Spleen (tissue), 11 donors: ENCODE results near the gene CNPY1. TPM values are rescaled to one million over a fixed set of nuclear protein-coding genes. Genes with fewer than 3 reads are reported as not detected.

Experiments
- DNase-seq: peaks from one replicate; pipeline ENCODE4 v3.0.0-alpha.2; 2020
- H3K27ac ChIP-seq, 8 donors: fragments of 200-600 bp; sonication (generic) in 7 of 8; 1 replicate in 4 of 8; 2 replicates in 4 of 8; pipeline versions ENCODE4 v1.5.0 to v1.8.0; 2016 to 2021; ENCODE audit warnings: inconsistent platforms in 4 of 8, mild to moderate bottlenecking in 4 of 8, moderate library complexity in 1 of 8
- H3K27me3 ChIP-seq, 7 donors: fragments of 200-600 bp; sonication (generic) in 6 of 7; replicated peaks in 1 of 7; 1 replicate in 4 of 7; 2 replicates in 3 of 7; pipeline versions ENCODE4 v1.5.0 to v1.8.0; 2016 to 2021; ENCODE audit warnings: inconsistent platforms in 3 of 7, mild to moderate bottlenecking in 1 of 7
- H3K36me3 ChIP-seq, 6 donors: fragments of 200-600 bp; sonication (generic) in 5 of 6; 1 replicate in 4 of 6; 2 replicates in 2 of 6; pipeline versions ENCODE4 v1.5.0 to v1.8.0; 2016 to 2021; ENCODE audit warnings: inconsistent platforms in 2 of 6
- H3K4me1 ChIP-seq, 6 donors: fragments of 200-600 bp; sonication (generic) in 5 of 6; 1 replicate in 3 of 6; 2 replicates in 3 of 6; pipeline versions ENCODE4 v1.5.0 to v1.8.0; 2016 to 2021; ENCODE audit warnings: inconsistent platforms in 3 of 6
- H3K4me3 ChIP-seq, 8 donors: fragments of 200-600 bp; sonication (generic) in 7 of 8; 1 replicate in 4 of 8; 2 replicates in 4 of 8; pipeline versions ENCODE4 v1.5.0 to v1.8.0; 2016 to 2021; ENCODE audit warnings: inconsistent platforms in 4 of 8, mild to moderate bottlenecking in 4 of 8, moderate library complexity in 2 of 8
- H3K9me3 ChIP-seq, 8 donors: fragments of 200-600 bp; sonication (generic) in 7 of 8; 1 replicate in 4 of 8; 2 replicates in 4 of 8; pipeline versions ENCODE4 v1.5.0 to v1.8.0; 2016 to 2021; ENCODE audit warnings: inconsistent platforms in 4 of 8
- CTCF ChIP-seq, 11 experiments: fragments of 200-600 bp in 7 of 11; fragments of 450-650 bp in 4 of 11; sonication (generic) in 4 of 11; IDR thresholded peaks in 8 of 11; conservative IDR thresholded peaks in 3 of 11; 1 replicate in 7 of 11; 2 replicates in 4 of 11; pipeline versions ENCODE4 v1.4.0 to v1.8.0; 2016 to 2021; ENCODE audit warnings: antibody characterized with exemption in 11 of 11, inconsistent platforms in 4 of 11, mild to moderate bottlenecking in 1 of 11
- POLR2A ChIP-seq, 3 donors: fragments of 450-650 bp; IDR thresholded peaks; one replicate each; pipeline ENCODE4 v1.5.1; 2017; ENCODE audit warnings: antibody characterized with exemption in 3 of 3, mild to moderate bottlenecking in 1 of 3
- POLR2AphosphoS5 ChIP-seq, 3 donors: sonication (generic); formaldehyde crosslinking; IDR thresholded peaks; one replicate each; pipeline ENCODE4 v1.5.1; 2017; ENCODE audit warnings: antibody characterized with exemption in 3 of 3
- WGBS, 5 donors: extraction: QIAGEN DNeasy Blood & Tissue Kit in 3 of 5; methylation state at CpG; one replicate each; pipeline versions ENCODE4 v1.1.5 to v1.1.7; 2013 to 2018; 5-methylcytosine and 5-hydroxymethylcytosine counted together
- intact Hi-C: fragments of 100-400 bp; cut with DNase I; formaldehyde crosslinking; loops from one replicate; pipeline ENCODE4 v1.15.0; 2023; ENCODE audit warnings: low total_unique reads
- polyA plus RNA-seq, 3 donors: library from polyadenylated mRNA; stranded (reverse); fragments of 200-250 nt; gene quantifications; one replicate each; pipeline ENCODE4 v1.2.1, GENCODE V29; 2013
- total RNA-seq, 7 donors: library from RNA; depleted of rRNA in 3 of 7; stranded (reverse); fragments of >200 nt in 3 of 7; fragmentation: NEBNext Ultra II Directional in 4 of 7; extraction: Animal tissue kit (Norgen Biotek cat#: 25700) in 4 of 7; gene quantifications; one replicate each; pipeline versions ENCODE4 v1.1.0 to v1.2.1, GENCODE V29; 2016 to 2021
- donor health status: healthy with polysubstance abuse.
- donor health status: DM: no; HTN: no; CAD: no; lungs with moderate emphysema.
- donor health status: DM: no; HTN: no; CAD: no.
- donor health status: Bipolar disorder and iron deficiency.
- donor health status: healthy.
- donor health status: DM: no; HTN: no; CAD: no.
- donor health status: DM: yes; HTN: yes; CAD: no.

The CNPY1 gene
- total and polyA plus RNA-seq, 10 donors: not detected

- Histone ChIP-seq H3K27ac (no peak overlapping the region), H3K4me1 (peaks cover 0 to 6% (median 3%) of the 10 kb centered on the region in 6 donors), H3K4me3 (no peak overlapping the region), H3K9me3 (no peaks in the 10 kb centered on the region), H3K27me3 (peaks cover 0 to 93% (median 21%) of the 10 kb centered on the region in 7 donors), H3K36me3 (no peaks in the 10 kb centered on the region)
- no peak for DNase-seq
- TF ChIP-seq POLR2AphosphoS5 (IDR thresholded peaks at IDR 0.05) (no peak), POLR2A (IDR thresholded peaks at IDR 0.05) (no peak), CTCF (IDR thresholded peaks at IDR 0.05 in 8 of 11, conservative IDR thresholded peaks at IDR 0.05 in 3 of 11) (no peak)
- WGBS, 5 donors: 82 to 92% (median 84%) methylated on average over 17 to 23 of the region's 23 CpGs
- intact Hi-C loops: no loop called here
Measured at GRCh38 chr7:155496267-155497005, 49.9 kb downstream of the CNPY1 start.

GRCh38 chr7:155495440-155496248 lies 50.7 kb downstream of the CNPY1 start:
- WGBS, 5 donors: 72 to 85% (median 81%) methylated on average over 12 to 13 of the region's 13 CpGs
- H3K4me1 ChIP-seq: peaks cover 0 to 14% (median 11%) of the 10 kb centered on the region in 6 donors
- H3K4me3 ChIP-seq: no peak overlapping the region
- H3K27ac ChIP-seq: no peak overlapping the region
- intact Hi-C loops: no loop called here
- H3K9me3 ChIP-seq: no peaks in the 10 kb centered on the region
- no peak for DNase-seq
- H3K27me3 ChIP-seq: peaks cover 0 to 93% (median 19%) of the 10 kb centered on the region in 7 donors
- no peaks in the 10 kb centered on the region for H3K36me3 ChIP-seq
- TF ChIP-seq CTCF (IDR thresholded peaks at IDR 0.05 in 8 of 11, conservative IDR thresholded peaks at IDR 0.05 in 3 of 11) (no peak), POLR2AphosphoS5 (IDR thresholded peaks at IDR 0.05) (no peak), POLR2A (IDR thresholded peaks at IDR 0.05) (no peak)

- TF ChIP-seq CTCF (IDR thresholded peaks at IDR 0.05 in 8 of 11, conservative IDR thresholded peaks at IDR 0.05 in 3 of 11) (no peak), POLR2AphosphoS5 (IDR thresholded peaks at IDR 0.05) (no peak), POLR2A (IDR thresholded peaks at IDR 0.05) (no peak)
- no peak for DNase-seq
- no peak overlapping the region for H3K27ac ChIP-seq
- H3K27me3 ChIP-seq: peaks cover 0 to 93% (median 26%) of the 10 kb centered on the region in 7 donors
- H3K4me1 ChIP-seq: peaks cover 0 to 22% (median 18%) of the 10 kb centered on the region in 6 donors
- 87 to 93% (median 89%) methylated on average over 16 of the region's 16 CpGs for WGBS, 5 donors
- H3K9me3 ChIP-seq: no peaks in the 10 kb centered on the region
- no peak overlapping the region for H3K4me3 ChIP-seq
- intact Hi-C loops: no loop called here
- no peaks in the 10 kb centered on the region for H3K36me3 ChIP-seq
Measured at GRCh38 chr7:155494551-155494950, 51.8 kb downstream of the CNPY1 start.
